OCI-LY7 (cell line): ENCODE results near the gene TBL1Y. TPM values are rescaled to one million over a fixed set of nuclear protein-coding genes. Genes with fewer than 3 reads are reported as not detected.

Experiments
- Bru-seq: library from RNA; stranded (reverse); fragments of 400-500 nt; gene quantifications from one replicate; lab custom pipeline; 2021; lab: Mats Ljungman, UMichigan
- BruChase-seq, 2 experiments: library from RNA; stranded (reverse); fragments of 400-500 nt; gene quantifications; one replicate each; lab custom pipeline; 2021; lab: Mats Ljungman, UMichigan
- BruUV-seq: library from RNA; stranded (reverse); fragments of 400-500 nt; replicated peaks from 2 replicates; lab custom pipeline; 2021; lab: Mats Ljungman, UMichigan
- CTCF ChIA-PET: fragments of 300-600 bp; sonication (Branson Sonifier 250); formaldehyde crosslinking; loops from one replicate; lab custom pipeline; 2022; ENCODE audit warnings: antibody characterized with exemption; ENCODE audit not compliant: unreplicated experiment; lab: Charles Lee
- POLR2A ChIA-PET: fragments of 300-600 bp; sonication (Branson Sonifier 250); formaldehyde crosslinking; loops from one replicate; lab custom pipeline; 2022; ENCODE audit warnings: antibody characterized with exemption; lab: Charles Lee
- DNase-seq: peaks from one replicate; pipeline ENCODE4 v3.0.0-alpha.2; 2015; ENCODE audit warnings: low spot score
- H2AFZ ChIP-seq: fragments of 200-600 bp; sonication (generic), shearing (Covaris generic); 2 replicates; pipeline ENCODE4 v1.6.1; 2014; ENCODE audit warnings: mild to moderate bottlenecking, antibody characterized with exemption, low read length, moderate library complexity
- H3K27ac ChIP-seq: fragments of 200-600 bp; sonication (generic); 2 replicates; pipeline ENCODE4 v1.5.1; 2014; ENCODE audit warnings: mixed run types, low read depth, mild to moderate bottlenecking, moderate library complexity, low read length, inconsistent platforms; ENCODE audit not compliant: poor library complexity, severe bottlenecking
- H3K36me3 ChIP-seq: fragments of 200-600 bp; sonication (generic); 2 replicates; pipeline ENCODE4 v1.6.1; 2014; ENCODE audit warnings: mild to moderate bottlenecking, antibody characterized with exemption, low read length, moderate library complexity, mixed read lengths; ENCODE audit not compliant: insufficient read depth
- H3K4me1 ChIP-seq: fragments of 200-600 bp; sonication (generic); 2 replicates; pipeline ENCODE4 v1.5.1; 2014; ENCODE audit warnings: mild to moderate bottlenecking, low read length; ENCODE audit not compliant: insufficient read depth, poor library complexity, severe bottlenecking
- H3K4me2 ChIP-seq: fragments of 200-600 bp; sonication (generic); 2 replicates; pipeline ENCODE4 v1.6.1; 2014; ENCODE audit warnings: mild to moderate bottlenecking, low read length
- H3K4me3 ChIP-seq: fragments of 200-600 bp; sonication (generic); 2 replicates; pipeline ENCODE4 v1.5.1; 2014; ENCODE audit warnings: mild to moderate bottlenecking, low read depth, low read length; ENCODE audit not compliant: poor library complexity, severe bottlenecking
- H3K79me2 ChIP-seq: fragments of 200-600 bp; sonication (generic); 2 replicates; pipeline ENCODE4 v1.6.1; 2016; ENCODE audit warnings: low read depth, mild to moderate bottlenecking, low read length, moderate library complexity, mixed read lengths; ENCODE audit not compliant: insufficient read depth
- H3K9me2 ChIP-seq: fragments of 200-600 bp; sonication (generic); 2 replicates; pipeline ENCODE4 v1.6.1; 2016; ENCODE audit warnings: mild to moderate bottlenecking, low read length, mixed read lengths; ENCODE audit not compliant: insufficient read depth
- H3K9me3 ChIP-seq: fragments of 200-600 bp; sonication (generic); 2 replicates; pipeline ENCODE4 v1.6.1; 2014; ENCODE audit warnings: mild to moderate bottlenecking, mixed run types, low read length, mixed read lengths
- H4K20me1 ChIP-seq: fragments of 200-600 bp; sonication (generic); 2 replicates; pipeline ENCODE4 v1.6.1; 2014; ENCODE audit warnings: mild to moderate bottlenecking, antibody characterized with exemption, low read length, moderate library complexity, mixed read lengths; ENCODE audit not compliant: insufficient read depth
- CTCF ChIP-seq: fragments of 200-600 bp; sonication (generic); conservative IDR thresholded peaks from 2 replicates; pipeline ENCODE4 v1.5.1; 2014; ENCODE audit warnings: mild to moderate bottlenecking, antibody characterized with exemption, low read length, moderate library complexity, mixed read lengths
- EZH2phosphoT487 ChIP-seq: fragments of 200-600 bp; sonication (generic); IDR thresholded peaks from 2 replicates; pipeline ENCODE4 v1.6.1; 2018; ENCODE audit warnings: low read depth, borderline replicate concordance, mild to moderate bottlenecking, mixed run types, antibody characterized with exemption, low read length, moderate library complexity, mixed read lengths
- intact Hi-C: fragments of 100-400 bp; cut with micrococcal nuclease; formaldehyde crosslinking; loops from one replicate; pipeline ENCODE4 v1.10.0; 2022; ENCODE audit not compliant: unreplicated experiment
- long read RNA-seq: library from polyadenylated mRNA; stranded (forward); transcript quantifications from one replicate; pipeline ENCODE4 v2.0.0, GENCODE V29; 2022
- total RNA-seq, 2 experiments: library from RNA; depleted of rRNA in 1 of 2; stranded (reverse); fragments of >200 nt in 1 of 2; shearing (Covaris generic) in 1 of 2; gene quantifications; 2 replicates each; pipeline ENCODE4 v1.2.3, GENCODE V29; 2014 to 2022

The TBL1Y gene
- total RNA-seq (2014; rRNA removed; shearing (Covaris generic)) = 13.7 and 16.3 TPM in 2 replicates
- total RNA-seq (2022) = 18.8 and 20.3 TPM in 2 replicates
- Bru-seq, nascent RNA = percentile 65 among the genes with signal in this experiment
- percentile 73 among the genes with signal in this experiment for BruChase-seq, experiment 1, labeled RNA remaining after a 6-hour chase
- percentile 69 among the genes with signal in this experiment for BruChase-seq, experiment 2, labeled RNA remaining after a 2-hour chase
- long read RNA-seq, partial matches to known transcripts = 6 of 48 reads
- long read RNA-seq, other reads (novel, unspliced or antisense) = 41 of 48 reads

DNA sequence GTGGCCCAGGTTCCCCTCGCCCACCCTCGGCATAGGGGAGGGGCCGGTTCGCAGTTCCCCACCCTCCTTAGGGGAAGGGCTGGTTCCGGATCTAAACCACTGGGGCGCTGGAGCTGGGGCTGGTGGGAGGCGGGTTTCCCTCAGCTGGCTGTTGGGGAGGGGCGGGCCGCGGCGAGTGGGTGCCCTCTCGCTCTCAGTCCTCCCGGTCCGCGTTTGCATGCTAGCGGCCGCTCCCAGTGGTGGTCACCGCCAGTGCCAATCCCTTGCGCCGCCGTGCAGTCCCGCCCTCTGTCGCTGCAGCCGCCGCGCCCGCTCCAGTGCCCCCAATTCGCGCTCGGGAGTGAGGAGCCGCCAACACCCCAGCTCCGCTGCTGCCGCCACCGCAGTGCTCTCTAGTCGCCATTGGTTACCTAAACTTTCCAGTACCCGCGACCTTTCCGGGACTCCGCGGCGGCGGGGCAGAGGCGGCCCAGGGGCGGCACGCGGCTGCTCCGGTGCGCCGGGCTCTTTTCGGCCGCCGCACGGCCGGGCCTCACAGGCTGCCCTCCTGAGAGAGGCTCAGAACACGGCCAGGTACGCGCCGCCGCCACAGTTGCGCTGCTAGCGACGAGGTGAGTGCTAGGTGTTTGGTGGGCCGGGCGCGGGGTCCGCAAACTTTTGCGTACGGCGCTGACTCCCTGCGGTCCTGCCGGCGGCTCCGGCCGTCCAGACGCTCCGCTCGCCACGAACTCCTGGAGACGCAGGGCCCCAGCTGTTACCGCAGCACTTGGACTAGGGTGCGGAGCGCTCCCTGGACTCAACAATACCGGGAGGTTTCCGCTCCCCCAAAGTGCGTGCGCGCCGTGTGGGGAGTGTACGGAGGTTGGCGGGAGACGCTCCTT lies at the start of gene TBL1Y:
TBL1Y (plus strand) TSS at position 326 of the 881 bp plus-strand sequence. CDS start 114,388 bp downstream, outside the sequence.
- TF ChIP-seq EZH2phosphoT487 (no peak), CTCF (no peak)
- peaks cover 30% of the 10 kb centered on the region for H3K4me1 ChIP-seq
- DNase-seq = peak; percentile 75
- H3K4me2 ChIP-seq = peak within 1 kb of the TSS; percentile 89
- H3K9me2 ChIP-seq = no peaks in the 10 kb centered on the region
- CTCF ChIA-PET = interaction anchor here (0.6 kb wide), 1 partner anchor 362 kb away, joined by 4 read pairs; no protein-coding TSS in a partner anchor
- H3K4me3 ChIP-seq = peak within 1 kb of the TSS; percentile 90
- H3K79me2 ChIP-seq = 0 out of 2 replicates have a peak, but pooled peaks cover 6% of the 10 kb centered on the region
- peak within 1 kb of the TSS; percentile 91; the same call in 1 of the 2 replicates for H2AFZ ChIP-seq
- peak within 1 kb of the TSS; percentile 88 for H3K27ac ChIP-seq
- no peaks in the 10 kb centered on the region for H3K9me3 ChIP-seq
- intact Hi-C loops = loop anchor here (1.0 kb wide), 1 partner anchor 19 kb away; no protein-coding TSS in a partner anchor
- POLR2A ChIA-PET = interaction anchor here (0.6 to 3.7 kb wide), 10 partner anchors 9 to 1599 kb away, joined by 3 to 18 read pairs (median 4); no protein-coding TSS in a partner anchor
- no peaks in the 10 kb centered on the region for H4K20me1 ChIP-seq
- H3K36me3 ChIP-seq = peaks cover 19% of the 10 kb centered on the region
- BruUV-seq = no TSS peak

DNA sequence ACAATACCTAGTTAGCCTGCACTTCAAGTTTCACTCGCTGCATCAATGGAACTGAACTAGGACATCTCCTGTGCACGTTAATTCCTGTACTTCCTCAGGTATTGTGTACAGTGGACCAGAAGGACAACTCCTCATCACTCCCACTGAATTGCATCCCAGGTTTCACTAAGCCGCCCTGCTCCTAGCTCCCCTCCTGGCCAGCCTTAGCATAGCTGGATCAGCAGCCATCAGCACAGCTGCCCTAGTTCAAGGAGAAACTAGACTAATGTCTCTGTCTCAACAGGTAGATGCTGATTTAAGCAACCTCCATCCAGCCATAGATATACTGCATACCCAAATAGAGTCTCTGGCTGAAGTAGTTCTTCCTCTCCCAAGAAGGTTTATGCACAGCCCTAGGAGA lies 16.0 kb upstream of the TBL1Y start:
- no peak for DNase-seq
- no peaks in the 10 kb centered on the region for H3K36me3 ChIP-seq
- CTCF ChIA-PET = no interaction called here
- no peak overlapping the region for H3K27ac ChIP-seq
- no peaks in the 10 kb centered on the region for H3K79me2 ChIP-seq
- H3K4me3 ChIP-seq = no peak overlapping the region
- BruUV-seq = no TSS peak
- intact Hi-C loops = no loop called here
- no peaks in the 10 kb centered on the region for H3K9me3 ChIP-seq
- no peak overlapping the region for H2AFZ ChIP-seq
- TF ChIP-seq CTCF (no peak), EZH2phosphoT487 (no peak)
- no peaks in the 10 kb centered on the region for H3K9me2 ChIP-seq
- H3K4me1 ChIP-seq = no peaks in the 10 kb centered on the region
- H3K4me2 ChIP-seq = no peak overlapping the region
- POLR2A ChIA-PET = interaction anchor here (1.2 kb wide), 1 partner anchor 19 kb away, joined by 3 read pairs; no protein-coding TSS in a partner anchor
- no peaks in the 10 kb centered on the region for H4K20me1 ChIP-seq
